LNCAP (cell line): ENCODE data around the gene HUNK.

ENCODE experiments used
- TF ChIP-seq, protein P1 (sequence below): fragments of 450-650 bp; IDR thresholded peaks from 2 replicates; pipeline ENCODE4 v1.5.1; 2017; ENCODE audit warnings: mild to moderate bottlenecking

The HUNK gene

DNA sequence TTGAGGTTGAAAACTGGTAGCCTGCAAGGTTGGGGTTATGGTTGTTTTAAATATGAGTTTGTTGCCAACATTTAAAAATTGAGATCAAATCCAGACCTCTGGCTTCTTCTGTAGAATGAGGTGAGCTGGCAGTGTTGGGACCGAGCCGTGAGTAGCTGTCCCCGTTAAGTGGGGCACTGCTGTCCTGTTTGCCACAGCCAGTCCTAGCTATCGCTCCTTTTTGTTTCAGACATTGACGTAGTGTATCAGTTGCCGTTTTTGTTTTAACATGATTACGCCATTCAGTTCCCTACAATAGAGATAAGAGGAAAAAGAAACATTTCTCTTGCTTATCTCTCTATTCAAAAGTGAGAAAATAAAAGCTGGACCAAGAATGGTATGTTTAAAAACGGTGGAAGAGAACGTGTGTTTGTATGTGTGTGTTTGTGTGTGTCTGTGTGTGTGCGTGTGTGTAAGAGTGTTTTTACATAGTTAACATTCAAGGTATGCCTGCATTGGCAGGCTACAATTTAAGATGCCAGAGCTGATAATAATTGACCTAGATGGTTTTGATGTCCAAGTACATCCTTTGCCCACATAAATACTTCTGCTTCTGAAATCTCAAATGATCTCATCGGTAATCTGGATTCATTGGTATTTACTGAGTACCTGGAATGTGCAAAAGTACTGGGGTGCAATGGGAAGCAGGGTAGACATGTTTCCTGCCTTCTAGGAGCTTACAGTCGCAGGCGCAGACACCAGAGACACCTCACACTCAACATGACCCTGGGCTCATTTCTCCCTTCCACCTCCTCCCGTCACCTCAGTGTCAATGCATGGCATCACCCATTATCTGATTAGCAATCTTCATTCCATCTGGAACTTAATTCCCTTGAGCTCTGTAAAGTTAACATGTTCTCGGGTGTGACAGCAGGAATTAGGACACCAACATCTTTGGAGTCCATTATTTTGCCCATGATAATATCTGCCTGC lies 65.8 kb downstream of the HUNK start:
- TF ChIP-seq, protein P1, sequence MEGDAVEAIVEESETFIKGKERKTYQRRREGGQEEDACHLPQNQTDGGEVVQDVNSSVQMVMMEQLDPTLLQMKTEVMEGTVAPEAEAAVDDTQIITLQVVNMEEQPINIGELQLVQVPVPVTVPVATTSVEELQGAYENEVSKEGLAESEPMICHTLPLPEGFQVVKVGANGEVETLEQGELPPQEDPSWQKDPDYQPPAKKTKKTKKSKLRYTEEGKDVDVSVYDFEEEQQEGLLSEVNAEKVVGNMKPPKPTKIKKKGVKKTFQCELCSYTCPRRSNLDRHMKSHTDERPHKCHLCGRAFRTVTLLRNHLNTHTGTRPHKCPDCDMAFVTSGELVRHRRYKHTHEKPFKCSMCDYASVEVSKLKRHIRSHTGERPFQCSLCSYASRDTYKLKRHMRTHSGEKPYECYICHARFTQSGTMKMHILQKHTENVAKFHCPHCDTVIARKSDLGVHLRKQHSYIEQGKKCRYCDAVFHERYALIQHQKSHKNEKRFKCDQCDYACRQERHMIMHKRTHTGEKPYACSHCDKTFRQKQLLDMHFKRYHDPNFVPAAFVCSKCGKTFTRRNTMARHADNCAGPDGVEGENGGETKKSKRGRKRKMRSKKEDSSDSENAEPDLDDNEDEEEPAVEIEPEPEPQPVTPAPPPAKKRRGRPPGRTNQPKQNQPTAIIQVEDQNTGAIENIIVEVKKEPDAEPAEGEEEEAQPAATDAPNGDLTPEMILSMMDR, result no peak

DNA sequence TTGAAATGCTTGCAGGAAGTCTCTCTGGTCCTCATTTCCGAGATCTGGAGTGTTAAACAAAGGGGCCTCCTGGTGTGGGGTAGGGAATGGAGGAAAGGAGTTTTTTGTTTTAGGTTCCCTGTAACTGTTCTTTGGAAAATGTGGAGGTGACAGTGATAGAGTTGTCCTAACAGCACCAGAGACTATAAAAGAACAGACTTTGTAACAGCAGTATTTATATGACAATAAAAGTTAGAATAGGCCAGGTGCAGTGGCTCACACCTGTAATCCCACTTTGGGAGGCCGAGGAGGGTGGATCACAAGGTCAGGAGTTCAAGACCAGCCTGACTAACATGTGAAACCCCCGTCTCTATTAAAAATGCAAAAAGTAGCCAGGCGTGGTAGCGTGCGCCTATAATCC lies 68.9 kb downstream of the HUNK start:
- TF ChIP-seq, protein P1, result no peak

DNA sequence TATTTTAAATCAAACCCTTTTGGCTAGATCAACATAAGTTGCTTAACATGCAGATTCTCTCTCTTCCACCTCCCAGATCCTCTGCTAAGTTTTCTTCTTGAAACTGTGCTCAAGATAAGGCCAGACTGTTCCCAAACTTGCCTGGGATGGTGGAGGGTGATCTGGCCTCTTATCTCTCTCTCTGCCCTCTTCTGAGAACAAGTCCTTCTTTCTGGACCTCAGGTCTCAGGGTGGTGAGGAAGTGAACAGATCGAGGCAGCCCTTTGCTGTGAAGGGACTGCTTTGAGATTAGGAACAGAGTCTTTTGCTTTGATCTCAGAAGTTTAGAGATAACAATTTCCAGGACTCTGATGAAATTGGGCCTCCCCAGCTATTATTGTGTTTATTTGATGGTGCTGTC lies 70.7 kb downstream of the HUNK start:
- TF ChIP-seq, protein P1, result no peak

DNA sequence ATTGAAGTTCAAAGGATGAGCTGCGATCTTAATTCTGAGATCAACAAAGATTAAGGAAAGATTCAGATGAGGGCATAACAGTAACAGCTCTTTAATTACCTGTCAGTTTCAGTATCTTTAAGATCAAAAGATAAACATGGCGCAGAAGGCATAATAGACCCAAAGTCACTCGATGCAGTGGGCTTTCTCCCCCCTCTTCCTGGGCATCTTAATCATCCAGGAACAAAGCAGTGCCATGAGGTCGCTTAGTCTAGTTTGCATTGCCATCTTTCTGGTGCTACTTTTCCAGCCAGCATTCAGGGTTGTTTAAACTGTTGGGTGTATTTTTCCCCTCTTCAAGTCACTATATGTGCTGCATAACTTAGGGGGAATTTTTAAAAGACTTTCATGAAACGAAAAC lies 72.3 kb downstream of the HUNK start:
- TF ChIP-seq, protein P1, result no peak

DNA sequence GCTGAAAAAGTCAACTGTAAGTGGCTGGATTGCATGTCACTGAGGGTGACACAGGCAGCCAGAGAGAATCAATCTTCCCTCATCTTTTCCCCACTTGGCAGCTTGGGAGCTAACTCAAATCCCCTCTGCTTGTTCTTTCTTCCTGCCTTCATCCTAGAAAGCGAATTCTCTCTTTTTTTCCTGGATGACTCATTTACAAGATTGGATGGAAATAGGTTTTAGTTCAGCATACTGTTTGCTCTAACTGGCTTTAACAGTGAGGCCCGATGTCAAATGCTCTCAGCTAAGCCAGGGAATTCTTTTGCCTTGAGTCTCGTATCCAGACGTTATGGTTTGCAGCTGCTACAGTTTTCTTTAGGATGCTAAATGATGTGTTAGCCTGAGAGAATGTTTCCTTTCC lies 72.7 kb downstream of the HUNK start:
- TF ChIP-seq, protein P1, result no peak

DNA sequence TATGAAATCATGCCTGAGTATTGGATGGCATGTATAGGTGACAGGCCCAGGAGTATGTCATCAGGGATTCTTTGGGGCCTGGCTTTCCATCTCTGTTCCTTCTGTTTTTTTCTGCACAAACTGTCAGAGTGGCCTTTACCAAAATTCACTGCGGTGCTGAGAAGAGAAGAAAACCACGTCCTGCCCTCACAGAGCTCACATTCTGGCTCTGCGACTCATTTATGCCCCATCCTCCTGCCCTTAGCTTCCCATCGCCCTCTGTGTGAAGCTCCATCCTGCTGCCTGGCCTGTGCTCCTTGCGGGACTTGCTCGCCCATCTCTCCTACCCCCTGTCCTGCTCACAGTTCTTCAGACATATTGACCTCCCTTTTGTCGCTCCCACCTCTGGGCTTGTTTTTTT lies 73.4 kb downstream of the HUNK start:
- TF ChIP-seq, protein P1, result no peak

DNA sequence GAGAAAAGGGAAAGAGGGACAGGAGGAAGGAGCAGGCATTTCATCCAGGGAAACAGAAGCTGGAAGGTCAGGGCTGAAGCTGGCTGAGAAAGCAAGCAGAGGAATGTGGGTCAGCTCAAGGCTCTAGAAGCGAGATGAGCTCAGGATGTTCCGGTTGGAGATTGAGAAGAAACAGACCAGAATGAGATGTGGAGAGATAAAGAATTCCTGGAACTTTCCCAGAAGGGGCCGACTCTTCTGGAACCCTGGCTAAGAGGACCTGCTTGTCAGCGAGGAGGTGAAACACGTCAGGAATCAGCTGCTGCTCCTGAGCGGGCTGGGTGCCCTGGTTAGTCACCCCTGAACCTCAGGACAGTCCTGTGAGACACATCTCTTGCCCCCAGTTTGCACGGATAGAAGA lies 75.9 kb downstream of the HUNK start:
- TF ChIP-seq, protein P1, result no peak
